Fibroblast of lung (primary cell): Measurements from ENCODE around the gene ERICH4.

ENCODE experiments used
- EZH2 ChIP-seq: IDR thresholded peaks from 2 replicates; pipeline ENCODE4 v1.5.1; 2012; ENCODE audit warnings: low read length, control low read depth, mild to moderate bottlenecking; ENCODE audit errors: missing control alignments
- TF ChIP-seq, protein P1 (sequence below), 2 donors: IDR thresholded peaks in 1 of 2; conservative IDR thresholded peaks in 1 of 2; 1 replicate in 1 of 2; 2 replicates in 1 of 2; pipeline ENCODE4 v1.5.1; 2011 to 2012; ENCODE audit warnings: low read length in 2 of 2, control low read depth in 1 of 2, inconsistent platforms in 1 of 2, low read depth in 1 of 2, mild to moderate bottlenecking in 1 of 2

DNA sequence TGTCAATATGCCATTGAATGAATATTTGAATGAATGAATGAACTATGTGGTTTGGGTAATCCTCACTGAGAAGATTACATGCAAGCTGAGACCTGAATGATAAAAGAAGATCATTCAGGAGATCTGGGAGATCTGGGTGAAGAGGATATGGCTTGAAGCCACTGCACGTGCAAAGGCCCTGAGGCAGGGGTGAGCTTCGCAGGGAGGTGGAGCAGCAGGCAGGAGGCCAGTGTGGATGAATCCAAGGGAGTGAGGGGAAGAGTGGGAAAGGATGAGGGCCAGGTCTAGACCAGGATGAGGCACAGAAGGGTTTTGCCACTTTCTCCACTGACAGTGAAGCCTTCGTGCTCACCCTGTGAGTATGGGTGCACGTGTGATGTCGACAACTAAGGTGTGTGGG lies 49.9 kb downstream of the ERICH4 start:
- TF ChIP-seq, protein P1, sequence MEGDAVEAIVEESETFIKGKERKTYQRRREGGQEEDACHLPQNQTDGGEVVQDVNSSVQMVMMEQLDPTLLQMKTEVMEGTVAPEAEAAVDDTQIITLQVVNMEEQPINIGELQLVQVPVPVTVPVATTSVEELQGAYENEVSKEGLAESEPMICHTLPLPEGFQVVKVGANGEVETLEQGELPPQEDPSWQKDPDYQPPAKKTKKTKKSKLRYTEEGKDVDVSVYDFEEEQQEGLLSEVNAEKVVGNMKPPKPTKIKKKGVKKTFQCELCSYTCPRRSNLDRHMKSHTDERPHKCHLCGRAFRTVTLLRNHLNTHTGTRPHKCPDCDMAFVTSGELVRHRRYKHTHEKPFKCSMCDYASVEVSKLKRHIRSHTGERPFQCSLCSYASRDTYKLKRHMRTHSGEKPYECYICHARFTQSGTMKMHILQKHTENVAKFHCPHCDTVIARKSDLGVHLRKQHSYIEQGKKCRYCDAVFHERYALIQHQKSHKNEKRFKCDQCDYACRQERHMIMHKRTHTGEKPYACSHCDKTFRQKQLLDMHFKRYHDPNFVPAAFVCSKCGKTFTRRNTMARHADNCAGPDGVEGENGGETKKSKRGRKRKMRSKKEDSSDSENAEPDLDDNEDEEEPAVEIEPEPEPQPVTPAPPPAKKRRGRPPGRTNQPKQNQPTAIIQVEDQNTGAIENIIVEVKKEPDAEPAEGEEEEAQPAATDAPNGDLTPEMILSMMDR (conservative IDR thresholded peaks at IDR 0.05 in 1 of 2, IDR thresholded peaks at IDR 0.05 in 1 of 2; ENCODE audit: low read depth in 1 of 2, low read length in 2 of 2), result no peak
- TF ChIP-seq EZH2, result no peak
